M059J (cell line): ENCODE measurements around the gene XKR7. TPM values are rescaled to one million over a fixed set of nuclear protein-coding genes. Genes with fewer than 3 reads are reported as not detected.
"Not testable (repeated sequence)": the region's sequence is repeated elsewhere in the genome, so short reads cannot be mapped to it uniquely, and the experiment has no call there.

ENCODE experiments used
- DNase-seq: peaks from one replicate; pipeline ENCODE4 v3.0.0-alpha.2; 2012; ENCODE audit warnings: low read depth
- total RNA-seq: library from RNA; depleted of rRNA; stranded (reverse); fragments of >200 nt; shearing (Covaris generic); gene quantifications from 2 replicates; pipeline ENCODE4 v1.2.3, GENCODE V29; 2014

The XKR7 gene
- total RNA-seq, 1 experiment from 2014 or later: 0.05 TPM

DNA sequence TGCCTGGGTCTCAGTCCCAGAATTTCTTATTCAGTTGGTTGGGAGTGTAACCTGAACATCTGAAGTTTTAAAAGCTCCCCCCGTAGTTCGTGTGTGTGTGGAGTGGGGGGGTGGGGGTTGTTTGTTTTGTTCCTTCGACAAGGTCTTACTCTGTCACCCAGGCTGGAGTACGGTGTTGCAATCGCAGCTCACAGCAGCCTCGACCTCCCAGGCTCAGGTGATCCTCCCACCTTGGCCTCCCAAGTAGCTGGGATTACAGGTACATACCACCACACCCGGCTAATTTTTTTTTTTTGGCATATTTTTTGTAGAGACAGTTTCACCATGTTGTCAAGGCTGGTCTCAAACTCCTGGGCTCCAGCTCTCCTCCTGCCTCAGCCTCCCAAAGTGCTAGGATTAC is 45.4 kb downstream of the XKR7 start:
- DNase-seq: no peak

DNA sequence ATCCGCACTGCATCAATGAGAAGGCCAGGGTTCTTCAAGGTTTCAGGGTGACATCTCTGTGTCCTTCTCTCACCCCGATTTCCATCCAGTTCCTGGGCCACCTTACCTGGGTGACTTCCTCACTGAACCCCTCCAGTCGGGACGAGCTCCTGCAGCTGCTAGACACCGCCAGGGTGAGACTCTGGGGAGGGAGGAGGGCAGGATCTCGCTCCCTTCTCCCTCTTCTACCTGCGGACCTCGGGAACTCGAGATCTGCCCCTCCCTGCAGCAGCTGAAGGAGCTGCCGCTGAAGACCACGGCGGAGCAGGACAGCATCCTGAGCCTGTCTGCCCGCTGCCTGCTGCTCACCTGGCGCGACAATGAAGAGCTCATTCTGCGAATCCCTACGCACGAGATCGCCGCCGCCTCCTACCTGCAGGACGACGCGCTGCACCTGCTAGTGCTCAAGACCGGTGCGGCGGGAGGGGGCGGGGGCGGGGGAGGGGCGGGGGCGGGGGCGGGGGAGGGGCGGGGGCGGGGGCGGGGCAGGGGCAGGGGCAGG is 49.8 kb downstream of the XKR7 start:
- no peak for DNase-seq

DNA sequence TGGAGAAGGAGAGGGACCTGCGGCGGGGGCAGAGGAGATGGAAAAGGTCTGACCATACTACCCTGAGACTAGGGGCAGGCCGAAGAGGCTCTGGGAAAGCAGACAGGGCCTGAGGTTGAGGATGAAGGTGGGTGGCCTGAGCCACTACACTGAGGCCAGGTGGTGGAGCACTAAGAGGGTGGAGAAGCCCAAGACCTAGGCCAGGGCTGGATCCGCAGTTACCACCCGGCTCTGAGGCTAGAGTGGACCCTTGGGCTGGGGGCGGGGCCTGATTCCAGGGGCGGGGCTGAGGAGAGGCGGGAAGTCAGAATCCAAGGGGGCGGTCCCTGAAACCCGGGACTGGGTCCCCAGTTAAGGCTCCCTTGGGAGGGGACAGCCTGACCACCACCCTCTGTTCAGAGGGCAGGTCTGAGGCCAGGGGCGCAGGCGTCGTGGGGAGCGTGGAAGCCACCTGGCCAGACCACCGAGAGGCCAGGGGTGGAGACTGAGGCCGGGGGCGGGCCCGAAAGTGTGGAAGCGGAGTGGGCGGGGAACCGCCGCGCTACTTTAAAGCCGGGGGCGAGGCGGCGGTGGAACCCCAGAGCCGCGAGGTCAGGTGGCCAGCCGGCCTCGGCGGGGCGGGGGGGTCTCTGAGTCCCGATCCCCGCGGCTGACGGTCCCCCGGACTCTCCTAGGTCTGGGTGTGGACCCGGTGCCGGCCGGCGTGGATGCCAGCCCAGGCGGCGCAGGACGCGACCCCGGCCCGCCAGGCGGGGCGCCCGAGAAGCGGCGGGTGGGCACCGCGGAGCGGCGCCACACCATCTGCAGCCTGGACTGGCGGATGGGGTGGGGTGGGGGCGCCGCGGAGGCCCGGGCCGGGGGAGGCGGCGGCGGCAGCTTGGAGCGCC is 50.6 kb downstream of the XKR7 start:
- DNase-seq: peak; percentile 54

DNA sequence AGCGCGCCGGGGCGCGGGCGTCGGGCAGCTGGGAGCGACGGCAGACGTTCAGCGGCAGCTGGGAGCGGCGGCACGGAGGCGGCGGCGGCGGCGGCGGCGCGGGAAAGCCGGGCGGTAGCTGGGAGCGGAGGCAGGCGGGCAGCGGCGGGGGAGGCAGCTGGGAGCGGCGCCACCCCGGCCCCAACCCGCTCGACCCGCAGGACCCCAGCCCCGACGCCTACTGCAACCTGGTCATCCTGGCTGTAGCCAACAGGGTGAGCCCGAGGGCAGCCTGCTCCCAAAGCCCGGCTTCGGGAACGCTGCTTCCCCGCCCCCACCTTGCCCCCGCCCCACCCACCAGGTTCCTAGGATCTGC is 51.2 kb downstream of the XKR7 start:
- DNase-seq: no peak

DNA sequence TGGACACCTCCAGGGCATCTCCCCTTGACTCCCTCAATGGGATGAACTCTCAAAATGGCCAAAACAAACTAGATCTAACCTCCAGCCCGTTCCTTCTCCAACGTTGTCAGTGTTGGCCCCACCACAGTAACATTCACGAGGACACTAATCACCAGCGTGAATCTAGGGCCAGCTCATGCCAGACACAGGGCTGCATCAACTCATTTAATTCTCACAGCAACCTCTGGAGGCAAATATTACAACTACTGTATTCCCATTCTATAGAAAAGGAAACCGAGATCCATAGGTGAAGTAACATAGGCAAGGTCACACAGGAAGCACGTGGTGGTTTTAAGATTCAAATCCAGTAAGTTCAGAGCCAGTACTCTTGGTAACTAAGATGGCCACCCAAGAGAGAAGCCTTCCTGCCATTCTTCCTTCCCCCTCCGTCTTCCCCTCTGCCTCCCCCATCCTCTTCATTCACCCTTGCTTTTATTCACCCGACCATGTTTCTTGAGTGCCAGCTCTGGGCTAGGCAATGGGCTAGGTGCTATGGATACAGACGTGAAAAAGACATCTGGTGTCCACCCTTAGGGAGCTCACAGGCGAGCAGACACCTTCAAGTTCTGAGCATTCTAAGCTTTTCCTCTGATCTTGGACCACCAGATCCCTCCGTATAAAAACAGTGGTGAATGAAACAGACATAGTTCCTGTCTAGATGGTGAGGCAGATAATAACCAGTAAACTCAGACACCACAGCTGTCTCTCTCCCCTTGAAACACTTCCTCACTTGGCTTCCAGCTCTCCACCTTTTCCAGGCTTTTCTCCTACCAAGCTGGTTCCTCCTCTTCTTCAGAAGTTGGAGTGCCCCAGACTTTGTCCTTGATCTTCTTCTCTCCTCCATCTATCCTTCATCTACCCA is 51.9 kb downstream of the XKR7 start:
- no peak for DNase-seq

DNA sequence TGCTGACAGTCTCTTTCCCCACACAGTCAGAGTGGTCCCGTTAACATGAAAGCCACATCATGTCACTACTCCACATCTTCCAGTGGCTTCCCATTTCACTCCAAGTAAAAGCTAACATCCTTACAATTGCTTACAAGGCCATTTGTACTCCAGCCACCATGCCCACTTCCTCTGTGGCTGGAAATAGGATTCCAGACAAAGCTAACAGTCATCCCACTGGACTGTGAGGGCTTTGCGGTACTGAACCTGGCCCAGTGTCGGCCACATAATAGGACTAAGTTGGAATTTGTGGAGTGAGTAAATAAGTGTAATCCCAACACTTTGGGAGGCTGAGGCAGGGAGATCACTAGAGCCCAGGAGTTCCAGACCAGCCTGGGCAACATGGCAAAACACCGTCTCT is 53.1 kb downstream of the XKR7 start:
- peak; percentile 62 for DNase-seq

DNA sequence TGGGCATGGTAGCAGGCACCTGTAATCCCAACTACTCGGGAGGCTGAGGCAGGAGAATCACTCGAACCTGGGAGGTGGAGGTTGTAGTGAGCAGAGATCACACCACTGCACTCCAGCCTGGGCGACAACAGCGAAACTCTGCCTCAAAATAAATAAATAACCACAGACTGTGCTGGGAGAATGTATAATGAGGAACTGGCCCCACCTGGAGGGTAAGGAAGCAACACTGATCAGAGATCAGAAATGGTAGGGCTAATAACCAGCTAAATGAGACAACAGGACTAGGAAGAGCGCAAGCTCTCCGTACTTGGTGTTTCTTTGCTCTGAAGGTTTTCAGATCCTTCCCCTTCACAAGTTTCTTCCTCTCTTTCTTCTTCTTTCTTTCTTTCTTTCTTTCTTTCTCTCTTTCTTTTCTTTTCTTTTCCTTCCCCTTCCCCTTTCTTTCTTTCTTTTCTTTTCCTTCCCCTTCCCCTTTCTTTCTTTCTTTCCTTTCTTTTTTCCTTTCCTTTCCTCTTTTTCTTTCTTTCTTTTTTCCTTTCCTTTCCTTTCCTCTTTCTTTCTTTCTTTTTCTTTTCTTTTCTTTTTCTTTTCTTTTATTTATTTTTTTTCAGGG is 56.8 kb downstream of the XKR7 start:
- DNase-seq: no peak

DNA sequence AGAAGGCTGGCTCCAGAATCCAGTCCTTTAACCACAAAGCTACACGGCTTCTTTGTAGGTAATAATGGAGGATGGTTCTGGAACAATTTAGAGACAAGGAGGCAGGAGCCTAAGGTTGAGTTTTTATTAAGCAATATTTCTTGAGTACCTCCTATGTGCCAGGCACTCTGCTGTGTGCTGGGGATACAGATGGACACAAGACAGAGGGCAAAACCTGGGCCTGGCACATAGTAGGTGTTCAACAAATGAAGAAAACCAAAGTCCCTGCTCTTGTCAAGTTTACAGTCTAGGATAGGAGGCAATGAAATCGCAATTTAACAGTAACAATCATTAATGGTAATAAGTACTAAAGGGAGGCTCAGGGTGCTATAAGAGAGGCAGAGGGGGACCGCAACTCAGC is 59.7 kb downstream of the XKR7 start:
- DNase-seq: no peak

DNA sequence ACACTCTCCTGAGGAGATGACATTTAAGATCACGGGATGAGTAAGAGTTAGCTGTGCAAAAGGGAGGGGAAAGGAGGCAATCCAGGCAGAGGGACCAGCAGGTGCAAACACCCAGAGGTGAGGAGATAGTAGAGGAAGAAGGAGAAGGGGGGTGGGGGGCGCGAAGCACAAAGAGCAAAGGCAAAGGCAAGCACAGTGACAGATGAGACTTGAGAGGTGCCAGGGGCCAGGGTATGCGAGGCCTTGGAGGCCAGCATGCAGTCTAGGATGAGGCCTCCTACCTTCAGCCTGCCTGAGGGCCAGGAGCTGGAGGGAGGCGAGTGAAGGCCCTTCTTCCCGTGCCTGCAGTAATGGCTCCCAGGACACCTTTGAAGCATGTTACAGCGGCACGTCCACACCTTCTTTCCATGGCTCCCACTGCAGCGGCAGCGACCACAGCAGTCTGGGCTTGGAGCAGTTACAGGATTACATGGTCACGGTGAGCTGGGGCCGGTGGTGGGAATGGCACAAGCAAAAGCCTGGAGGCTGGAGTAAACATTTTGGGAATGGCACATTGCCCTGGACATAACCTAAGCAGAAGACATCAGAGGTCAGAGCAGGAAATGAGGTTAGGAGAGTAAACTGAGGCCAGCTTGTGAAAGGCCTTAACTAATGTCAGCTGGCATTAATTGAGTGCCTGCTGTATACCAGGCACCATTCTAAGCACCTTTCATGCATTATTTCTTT is 60.9 kb downstream of the XKR7 start:
- DNase-seq: peak; percentile 44

DNA sequence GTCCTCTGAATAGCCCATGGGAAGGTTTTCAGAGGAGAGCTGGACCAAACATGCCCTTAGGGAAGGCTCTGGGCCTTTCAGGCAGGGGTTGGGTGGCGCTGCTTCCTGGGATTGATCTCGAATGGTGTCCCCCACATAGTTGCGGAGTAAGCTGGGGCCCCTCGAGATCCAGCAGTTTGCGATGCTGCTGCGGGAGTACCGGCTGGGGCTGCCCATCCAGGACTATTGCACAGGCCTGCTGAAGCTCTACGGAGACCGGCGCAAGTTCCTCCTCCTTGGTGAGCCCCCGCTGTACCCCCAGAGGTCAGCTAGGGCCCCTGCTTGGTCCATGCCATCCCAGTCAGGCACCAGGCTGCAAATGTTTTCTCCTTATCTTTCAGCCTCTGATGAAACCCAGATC is 61.6 kb downstream of the XKR7 start:
- no peak for DNase-seq

DNA sequence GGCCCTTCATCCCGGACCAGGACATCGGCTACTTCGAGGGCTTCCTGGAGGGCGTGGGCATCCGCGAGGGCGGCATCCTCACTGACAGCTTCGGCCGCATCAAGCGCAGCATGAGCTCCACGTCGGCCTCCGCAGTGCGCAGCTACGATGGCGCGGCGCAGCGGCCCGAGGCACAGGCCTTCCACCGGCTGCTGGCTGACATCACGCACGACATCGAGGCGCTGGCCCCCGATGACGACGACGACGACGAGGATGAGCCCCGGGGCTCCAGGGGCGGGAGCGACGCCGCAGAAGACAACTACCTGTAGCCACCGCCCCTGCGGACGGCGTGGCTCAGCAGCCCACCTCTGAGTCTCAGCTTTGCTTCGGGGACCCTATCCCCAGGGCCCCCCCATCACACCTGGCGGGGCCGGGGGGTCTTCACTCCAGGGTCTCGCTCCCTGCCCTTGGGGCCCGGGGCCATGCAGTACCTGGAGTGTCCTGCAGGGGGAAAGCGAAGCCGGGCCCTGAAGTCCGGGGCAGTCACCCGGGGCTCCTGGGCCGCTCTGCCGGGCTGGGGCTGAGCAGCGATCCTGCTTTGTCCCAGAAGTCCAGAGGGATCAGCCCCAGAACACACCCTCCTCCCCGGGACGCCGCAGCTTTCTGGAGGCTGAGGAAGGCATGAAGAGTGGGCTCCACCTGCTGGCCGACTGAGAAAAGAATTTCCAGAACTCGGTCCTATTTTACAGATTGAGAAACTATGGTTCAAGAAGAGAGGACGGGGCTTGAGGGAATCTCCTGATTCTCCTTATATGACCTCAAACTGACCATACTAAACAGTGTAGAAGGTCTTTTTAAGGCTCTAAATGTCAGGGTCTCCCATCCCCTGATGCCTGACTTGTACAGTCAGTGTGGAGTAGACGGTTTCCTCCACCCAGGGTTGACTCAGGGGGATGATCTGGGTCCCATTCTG is 63.3 kb downstream of the XKR7 start:
- DNase-seq: peak; percentile 86

DNA sequence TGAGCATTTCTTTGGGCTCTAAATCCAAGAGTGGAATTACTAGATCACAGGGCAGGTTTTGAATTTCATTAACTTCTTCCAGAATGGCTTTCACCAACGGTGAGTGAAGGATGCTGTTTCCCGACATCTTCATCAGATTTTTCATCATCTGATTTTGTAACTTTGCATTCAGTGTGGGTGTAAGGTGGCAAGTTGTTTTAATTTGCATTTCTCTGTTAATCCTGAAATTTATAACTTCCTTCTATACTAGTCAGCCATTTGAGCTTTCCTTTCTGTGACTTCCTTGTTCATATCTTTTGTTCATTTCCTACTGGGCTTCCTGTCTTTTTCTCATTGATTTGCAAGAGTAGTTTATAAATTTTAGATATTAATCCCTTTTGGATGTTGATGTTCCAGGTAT is 65.4 kb downstream of the XKR7 start:
- no peak for DNase-seq

DNA sequence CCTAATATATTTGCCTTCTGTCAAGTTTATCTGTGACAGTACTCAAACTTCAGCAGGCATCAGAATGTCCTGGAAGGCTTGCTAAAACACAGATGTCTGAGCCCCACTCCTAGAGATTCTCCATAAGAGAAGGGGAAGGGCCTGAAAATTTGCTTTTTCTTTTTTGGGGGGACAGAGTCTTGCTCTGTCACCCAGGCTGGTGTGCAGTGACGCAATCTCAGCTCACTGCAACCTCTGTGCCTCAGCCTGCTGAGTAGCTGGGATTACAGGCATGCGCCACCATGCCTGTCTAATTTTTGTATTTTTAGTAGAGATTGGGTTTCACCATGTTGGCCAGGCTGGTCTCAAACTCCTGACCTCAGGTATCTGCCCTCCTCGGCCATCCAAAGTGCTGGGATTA is 65.8 kb downstream of the XKR7 start:
- DNase-seq: not testable (repeated sequence)

DNA sequence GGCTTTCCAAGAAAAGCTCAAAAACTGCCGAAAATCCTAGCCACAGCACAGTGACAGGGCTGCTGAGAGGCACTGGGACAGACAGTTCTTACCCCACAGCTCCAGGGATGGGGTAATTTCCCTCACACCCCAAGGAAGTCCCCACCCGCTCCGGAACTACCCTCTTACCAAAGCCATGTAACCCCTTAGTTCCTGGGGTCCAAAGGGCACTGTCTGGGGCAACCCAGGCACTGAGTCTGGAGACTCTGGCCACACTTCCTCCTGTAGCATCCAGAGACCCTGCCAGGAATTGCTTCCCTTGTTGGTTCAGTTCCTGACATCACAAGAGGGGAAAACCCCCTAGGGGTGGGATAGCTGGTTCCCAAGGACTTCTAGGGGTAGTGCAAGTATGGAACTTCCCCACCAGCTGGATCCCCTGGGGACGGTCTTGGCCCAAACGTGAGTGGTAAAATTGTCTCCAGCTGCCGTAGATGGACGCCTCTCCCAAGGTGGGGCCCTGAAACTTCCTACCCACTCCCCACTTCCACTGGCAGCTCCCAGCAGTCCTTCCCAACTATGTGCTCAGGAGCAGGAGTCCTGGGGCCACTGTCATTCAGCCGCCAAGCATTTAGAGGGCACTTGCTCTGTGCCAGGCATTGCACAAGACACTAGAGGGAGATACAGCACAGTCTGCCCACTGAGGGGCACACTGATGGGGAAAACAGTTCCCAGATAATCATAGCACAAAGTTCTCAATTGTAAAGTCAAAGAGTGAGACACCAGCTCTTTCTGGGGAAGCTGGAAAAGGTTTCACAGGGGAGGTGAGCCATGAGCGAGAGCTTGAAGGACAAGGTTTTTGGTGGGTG is 66.9 kb downstream of the XKR7 start:
- peak; percentile 44 for DNase-seq

DNA sequence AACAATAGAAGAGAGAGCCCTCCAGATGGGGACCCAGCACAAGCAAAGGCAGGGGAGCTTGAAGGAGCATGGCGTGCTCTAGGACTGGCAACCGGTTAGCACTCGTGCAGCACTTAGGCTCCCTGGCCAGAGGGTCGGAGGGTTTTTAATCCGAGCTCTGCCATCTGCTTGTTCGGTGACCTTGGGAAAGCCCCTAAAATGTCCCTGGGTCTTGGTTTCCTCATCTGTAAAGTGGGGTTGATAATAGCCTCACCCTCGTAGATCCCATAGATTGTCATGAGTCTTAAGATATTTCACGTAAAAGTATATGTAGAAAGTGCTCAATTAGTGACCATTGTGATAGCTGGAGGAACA is 67.5 kb downstream of the XKR7 start:
- no peak for DNase-seq

DNA sequence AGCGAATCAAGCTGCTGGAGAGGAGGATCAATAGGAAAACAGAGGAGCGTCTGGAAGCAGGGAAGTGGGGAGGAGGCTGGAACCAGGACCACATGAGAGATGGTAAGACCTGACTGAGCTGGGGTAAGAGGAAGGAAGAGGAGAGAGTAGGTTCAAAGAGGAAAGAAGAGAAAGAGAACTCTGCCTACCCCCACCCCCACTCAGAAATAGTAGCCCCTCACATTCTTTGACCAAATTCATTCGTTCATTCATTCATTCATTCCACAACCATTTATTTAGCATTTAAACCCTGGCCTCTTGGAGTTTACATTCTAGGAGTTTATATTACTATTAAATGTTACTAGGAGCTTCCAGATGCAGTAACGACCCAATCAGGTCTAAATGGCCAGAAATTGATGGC is 68.3 kb downstream of the XKR7 start:
- DNase-seq: no peak

DNA sequence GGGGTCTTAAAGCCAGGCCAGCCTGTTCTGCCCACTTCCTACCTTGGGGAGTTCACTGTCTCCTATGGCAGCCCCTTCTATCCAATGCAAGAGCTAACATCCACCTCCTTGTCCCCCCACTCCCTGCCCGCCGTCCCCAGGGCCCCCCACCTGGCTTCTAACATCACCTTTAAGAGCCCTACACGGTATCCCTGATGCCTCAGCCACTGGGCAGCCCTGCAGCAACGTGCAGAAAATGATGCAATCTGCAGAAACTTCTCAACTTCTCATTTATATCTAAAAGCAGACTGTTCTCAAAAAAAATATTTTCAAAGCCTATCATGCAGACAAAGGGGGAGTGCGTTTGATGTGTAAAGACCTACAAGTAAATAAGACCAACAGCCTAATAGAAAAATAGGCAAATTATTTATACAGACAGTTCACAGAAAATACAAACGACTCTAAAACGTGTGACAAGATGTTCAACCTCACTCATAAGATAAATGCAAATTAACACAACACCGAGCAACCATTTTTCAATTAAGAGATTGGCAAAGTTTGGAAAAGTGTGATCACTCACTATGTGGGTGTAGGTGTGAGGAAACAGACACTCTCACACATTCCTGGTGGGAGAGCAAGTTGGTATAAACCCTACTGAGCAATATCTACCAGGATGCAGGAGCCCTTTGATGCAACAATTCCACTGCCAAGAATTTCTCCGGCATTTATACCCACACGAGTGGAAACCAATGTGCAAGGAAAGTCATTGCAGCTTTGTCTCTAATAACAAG is 69.0 kb downstream of the XKR7 start:
- no peak for DNase-seq

DNA sequence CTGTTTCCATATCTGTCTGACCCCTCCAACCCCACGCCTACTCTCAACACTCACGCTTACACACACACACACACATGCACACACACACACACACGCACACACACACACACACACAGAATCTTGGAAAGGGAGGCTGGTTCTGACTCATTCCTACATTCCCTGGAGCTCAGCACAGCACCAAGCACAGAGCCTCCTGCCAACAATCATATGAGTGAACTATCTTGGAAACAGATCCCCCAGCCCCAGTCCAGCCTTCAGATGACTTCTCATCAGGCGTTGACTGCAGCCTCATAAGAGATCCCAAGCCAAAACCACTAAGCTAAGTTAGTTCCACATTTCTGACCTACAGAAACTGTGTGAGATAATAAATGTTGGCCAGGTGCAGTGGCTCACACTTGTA is 70.0 kb downstream of the XKR7 start:
- DNase-seq: peak; percentile 45
